HEK293 (cell line): ENCODE results near the gene ZFP3.

Experiments
- CTCF ChIA-PET: fragments of 350-600 bp; formaldehyde crosslinking; extraction: SDS; loops from one replicate; lab custom pipeline; 2021; ENCODE audit warnings: antibody characterized with exemption; lab: Yijun Ruan, JAX
- POLR2A ChIA-PET: fragments of 300-600 bp; formaldehyde crosslinking; extraction: SDS; loops from one replicate; lab custom pipeline; 2020; ENCODE audit warnings: antibody characterized with exemption, inconsistent platforms; lab: Yijun Ruan, JAX
- H3K27ac ChIP-seq: fragments of 200-500 bp; sonication (Bioruptor generic); 2 replicates; pipeline ENCODE4 v1.5.1; 2014; ENCODE audit warnings: low read depth, low read length, control low read depth, inconsistent platforms; ENCODE audit errors: extremely low read depth
- H3K36me3 ChIP-seq, 2 experiments: fragments of 200-500 bp in 1 of 2; sonication (Bioruptor generic) in 1 of 2; 1 replicate in 1 of 2; 2 replicates in 1 of 2; pipeline ENCODE4 v1.5.1; 2014 to 2017; ENCODE audit warnings: inconsistent platforms in 2 of 2, low read length in 2 of 2; ENCODE audit not compliant: control insufficient read depth in 2 of 2, insufficient read depth in 1 of 2
- H3K4me1 ChIP-seq: fragments of 200-500 bp; sonication (Bioruptor generic); 2 replicates; pipeline ENCODE4 v1.5.1; 2014; ENCODE audit warnings: mild to moderate bottlenecking, low read length, inconsistent platforms; ENCODE audit not compliant: control insufficient read depth, insufficient read depth
- H3K4me3 ChIP-seq: 2 replicates; pipeline ENCODE4 v1.5.1; 2011; ENCODE audit warnings: low read depth, mild to moderate bottlenecking, control low read depth, low read length, moderate library complexity
- H3K9me3 ChIP-seq: fragments of 200-500 bp; sonication (Bioruptor generic); 2 replicates; pipeline ENCODE4 v1.5.1; 2014; ENCODE audit warnings: low read depth, low read length, inconsistent platforms; ENCODE audit not compliant: control insufficient read depth, insufficient read depth
- FEZF1 ChIP-seq: fragments of 450-650 bp; formaldehyde crosslinking; IDR thresholded peaks from 2 replicates; pipeline ENCODE4 v1.5.1; 2016; ENCODE audit warnings: missing biosample characterization, missing genetic modification characterization
- IKZF3 ChIP-seq: fragments of 450-650 bp; IDR thresholded peaks from 2 replicates; pipeline ENCODE4 v1.5.0; 2018; ENCODE audit warnings: missing biosample characterization, mild to moderate bottlenecking, missing genetic modification characterization, moderate library complexity
- KLF8 ChIP-seq: fragments of 450-650 bp; formaldehyde crosslinking; IDR thresholded peaks from 2 replicates; pipeline ENCODE4 v1.5.1; 2016; ENCODE audit warnings: missing biosample characterization, missing genetic modification characterization
- MYNN ChIP-seq: fragments of 450-650 bp; formaldehyde crosslinking; IDR thresholded peaks from 2 replicates; pipeline ENCODE4 v1.5.1; 2016; ENCODE audit warnings: missing biosample characterization, missing genetic modification characterization, borderline replicate concordance
- MZF1 ChIP-seq: fragments of 450-650 bp; formaldehyde crosslinking; IDR thresholded peaks from 2 replicates; pipeline ENCODE4 v1.5.1; 2017; ENCODE audit warnings: missing biosample characterization, missing genetic modification characterization, borderline replicate concordance
- SP7 ChIP-seq: fragments of 450-650 bp; formaldehyde crosslinking; IDR thresholded peaks from 2 replicates; pipeline ENCODE4 v1.5.1; 2016; ENCODE audit warnings: missing biosample characterization, missing genetic modification characterization
- ZBTB17 ChIP-seq: fragments of 450-650 bp; formaldehyde crosslinking; IDR thresholded peaks from 2 replicates; pipeline ENCODE4 v1.5.1; 2016; ENCODE audit warnings: missing biosample characterization, missing genetic modification characterization
- ZBTB21 ChIP-seq: fragments of 450-650 bp; formaldehyde crosslinking; IDR thresholded peaks from 2 replicates; pipeline ENCODE4 v1.5.1; 2017; ENCODE audit warnings: missing biosample characterization, missing genetic modification characterization
- ZFP3 ChIP-seq: fragments of 450-650 bp; formaldehyde crosslinking; IDR thresholded peaks from 2 replicates; pipeline ENCODE4 v1.5.1; 2016; ENCODE audit warnings: low read depth, missing biosample characterization, missing genetic modification characterization
- ZNF112 ChIP-seq: fragments of 450-650 bp; formaldehyde crosslinking; IDR thresholded peaks from 2 replicates; pipeline ENCODE4 v1.5.0; 2017; ENCODE audit warnings: missing biosample characterization, missing genetic modification characterization
- ZNF138 ChIP-seq: fragments of 450-650 bp; formaldehyde crosslinking; IDR thresholded peaks from 2 replicates; pipeline ENCODE4 v1.5.1; 2016; ENCODE audit warnings: missing biosample characterization, missing genetic modification characterization, borderline replicate concordance
- ZNF221 ChIP-seq: fragments of 450-650 bp; formaldehyde crosslinking; IDR thresholded peaks from 2 replicates; pipeline ENCODE4 v1.5.1; 2017; ENCODE audit warnings: missing biosample characterization, missing genetic modification characterization, borderline replicate concordance
- ZNF24 ChIP-seq: fragments of 450-650 bp; formaldehyde crosslinking; IDR thresholded peaks from 2 replicates; pipeline ENCODE4 v1.5.1; 2016; ENCODE audit warnings: missing biosample characterization, missing genetic modification characterization
- ZNF354C ChIP-seq: fragments of 450-650 bp; formaldehyde crosslinking; IDR thresholded peaks from 2 replicates; pipeline ENCODE4 v1.5.1; 2016; ENCODE audit warnings: missing biosample characterization, missing genetic modification characterization, low read depth, borderline replicate concordance
- ZNF394 ChIP-seq: fragments of 450-650 bp; formaldehyde crosslinking; IDR thresholded peaks from 2 replicates; pipeline ENCODE4 v1.5.1; 2016; ENCODE audit warnings: missing biosample characterization, missing genetic modification characterization, mild to moderate bottlenecking, moderate library complexity, borderline replicate concordance
- ZNF521 ChIP-seq: fragments of 450-650 bp; formaldehyde crosslinking; IDR thresholded peaks from 2 replicates; pipeline ENCODE4 v1.5.1; 2017; ENCODE audit warnings: missing biosample characterization, mild to moderate bottlenecking, missing genetic modification characterization
- ZNF529 ChIP-seq: fragments of 450-650 bp; formaldehyde crosslinking; IDR thresholded peaks from 2 replicates; pipeline ENCODE4 v1.5.1; 2017; ENCODE audit warnings: missing genetic modification characterization, missing biosample characterization; ENCODE audit not compliant: insufficient replicate concordance
- ZNF585B ChIP-seq: fragments of 450-650 bp; formaldehyde crosslinking; IDR thresholded peaks from 2 replicates; pipeline ENCODE4 v1.5.1; 2016; ENCODE audit warnings: missing biosample characterization, missing genetic modification characterization
- ZNF658 ChIP-seq: fragments of 450-650 bp; formaldehyde crosslinking; IDR thresholded peaks from 2 replicates; pipeline ENCODE4; 2016; ENCODE audit warnings: missing biosample characterization, missing genetic modification characterization
- ZNF701 ChIP-seq: fragments of 450-650 bp; formaldehyde crosslinking; IDR thresholded peaks from 2 replicates; pipeline ENCODE4 v1.5.1; 2016; ENCODE audit warnings: missing biosample characterization, missing genetic modification characterization
- ZNF747 ChIP-seq: fragments of 450-650 bp; formaldehyde crosslinking; IDR thresholded peaks from 2 replicates; pipeline ENCODE4 v1.5.1; 2016; ENCODE audit warnings: missing biosample characterization, missing genetic modification characterization
- ZSCAN23 ChIP-seq: fragments of 450-650 bp; formaldehyde crosslinking; IDR thresholded peaks from 2 replicates; pipeline ENCODE4 v1.5.1; 2016; ENCODE audit warnings: missing biosample characterization, missing genetic modification characterization
- TF ChIP-seq, protein P1 (sequence below): fragments of 450-650 bp; formaldehyde crosslinking; IDR thresholded peaks from 2 replicates; pipeline ENCODE4 v1.5.1; 2016; ENCODE audit warnings: missing biosample characterization, missing genetic modification characterization
- TF ChIP-seq, protein P2 (sequence below): fragments of 450-650 bp; formaldehyde crosslinking; IDR thresholded peaks from 2 replicates; pipeline ENCODE4; 2016; ENCODE audit warnings: missing biosample characterization, missing genetic modification characterization
- TF ChIP-seq, protein P3 (sequence below): fragments of 450-650 bp; formaldehyde crosslinking; IDR thresholded peaks from 2 replicates; pipeline ENCODE4 v1.5.1; 2016; ENCODE audit warnings: missing biosample characterization, missing genetic modification characterization, borderline replicate concordance
- TF ChIP-seq, protein P4 (sequence below): fragments of 450-650 bp; formaldehyde crosslinking; IDR thresholded peaks from 2 replicates; pipeline ENCODE4 v1.5.1; 2017; ENCODE audit warnings: missing biosample characterization, missing genetic modification characterization

The ZFP3 gene

DNA sequence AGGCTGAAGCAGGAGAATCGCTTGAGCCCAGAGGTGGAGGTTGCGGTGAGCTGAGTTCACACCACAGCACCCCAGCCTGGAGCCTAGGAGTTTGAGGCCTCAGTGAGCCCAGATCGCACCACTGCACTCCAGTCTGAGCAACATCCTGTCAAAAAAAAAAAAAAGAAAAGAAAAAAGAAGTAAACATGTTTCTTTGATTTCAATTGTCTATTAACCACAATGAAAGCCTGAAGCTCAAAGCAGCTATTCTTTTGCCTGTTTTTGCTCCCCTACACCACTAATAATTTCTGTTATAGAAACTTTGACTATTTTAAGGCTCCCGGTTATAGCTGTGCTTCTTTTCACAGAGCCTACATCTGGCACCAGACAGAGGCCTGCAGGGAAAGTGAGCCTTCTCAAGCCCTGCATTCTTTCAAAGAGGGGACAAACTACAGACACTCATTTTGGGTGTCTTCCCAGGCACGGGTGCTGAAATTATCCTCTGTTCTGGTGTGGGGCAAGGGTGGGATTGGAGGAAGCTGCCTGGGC lies 28.9 kb upstream of the ZFP3 start (continued):
- TF ChIP-seq ZNF529 (tag by site-specific recombination) (no peak), ZNF354C (tag by site-specific recombination) (no peak), ZNF701 (no peak)
- TF ChIP-seq, protein P1, sequence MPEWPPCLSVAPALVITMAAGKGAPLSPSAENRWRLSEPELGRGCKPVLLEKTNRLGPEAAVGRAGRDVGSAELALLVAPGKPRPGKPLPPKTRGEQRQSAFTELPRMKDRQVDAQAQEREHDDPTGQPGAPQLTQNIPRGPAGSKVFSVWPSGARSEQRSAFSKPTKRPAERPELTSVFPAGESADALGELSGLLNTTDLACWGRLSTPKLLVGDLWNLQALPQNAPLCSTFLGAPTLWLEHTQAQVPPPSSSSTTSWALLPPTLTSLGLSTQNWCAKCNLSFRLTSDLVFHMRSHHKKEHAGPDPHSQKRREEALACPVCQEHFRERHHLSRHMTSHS (tag by site-specific recombination): no peak

DNA sequence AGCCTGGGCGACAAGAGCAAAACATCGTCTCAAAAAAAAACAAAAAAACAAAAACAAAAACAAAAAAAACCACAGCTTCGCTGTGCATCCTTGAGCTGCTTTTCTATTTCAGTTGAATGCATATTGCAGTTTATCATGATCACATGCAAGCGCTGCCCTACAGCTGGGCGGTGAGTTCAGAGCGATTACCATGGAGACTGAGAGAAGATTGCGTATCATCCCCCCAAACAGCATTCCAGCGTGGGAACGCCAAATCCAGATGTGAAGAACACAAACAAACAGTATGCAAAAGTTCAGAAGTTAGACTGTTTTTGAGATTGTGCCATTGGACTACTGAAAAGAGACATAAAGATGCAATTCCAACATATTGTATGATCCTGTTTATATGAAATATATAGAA lies 28.0 kb upstream of the ZFP3 start:
- ChIA-PET POLR2A (no interaction called here), CTCF (interaction anchor here (0.6 kb wide), 1 partner anchor 20 kb away, joined by 4 read pairs; no protein-coding TSS in a partner anchor)
- Histone ChIP-seq H3K9me3 (no peaks in the 10 kb centered on the region), H3K27ac (no peak overlapping the region), H3K4me3 (no peak overlapping the region), H3K4me1 (no peaks in the 10 kb centered on the region), H3K36me3 (no peaks in the 10 kb centered on the region)
- no peak for TF ChIP-seq ZNF24
- TF ChIP-seq ZBTB17 (tag by site-specific recombination): no peak
- no peak for TF ChIP-seq KLF8 (tag by site-specific recombination)
- no peak for TF ChIP-seq ZNF521
- no peak for TF ChIP-seq FEZF1
- TF ChIP-seq ZNF138: no peak
- TF ChIP-seq ZNF394: no peak
- TF ChIP-seq ZNF585B (tag by site-specific recombination): no peak
- TF ChIP-seq ZSCAN23 (tag by site-specific recombination): no peak
- TF ChIP-seq ZBTB21 (tag by site-specific recombination): no peak
- TF ChIP-seq ZNF221 (tag by site-specific recombination): no peak
- TF ChIP-seq, protein P2, sequence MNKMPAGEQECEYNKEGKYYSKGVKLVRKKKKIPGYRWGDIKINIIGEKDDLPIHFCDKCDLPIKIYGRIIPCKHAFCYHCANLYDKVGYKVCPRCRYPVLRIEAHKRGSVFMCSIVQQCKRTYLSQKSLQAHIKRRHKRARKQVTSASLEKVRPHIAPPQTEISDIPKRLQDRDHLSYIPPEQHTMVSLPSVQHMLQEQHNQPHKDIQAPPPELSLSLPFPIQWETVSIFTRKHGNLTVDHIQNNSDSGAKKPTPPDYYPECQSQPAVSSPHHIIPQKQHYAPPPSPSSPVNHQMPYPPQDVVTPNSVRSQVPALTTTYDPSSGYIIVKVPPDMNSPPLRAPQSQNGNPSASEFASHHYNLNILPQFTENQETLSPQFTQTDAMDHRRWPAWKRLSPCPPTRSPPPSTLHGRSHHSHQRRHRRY (tag by site-specific recombination): no peak
- TF ChIP-seq ZNF354C (tag by site-specific recombination): no peak
- TF ChIP-seq MYNN (tag by site-specific recombination): no peak
- TF ChIP-seq MZF1: no peak
- TF ChIP-seq ZNF658 (tag by site-specific recombination): no peak

DNA sequence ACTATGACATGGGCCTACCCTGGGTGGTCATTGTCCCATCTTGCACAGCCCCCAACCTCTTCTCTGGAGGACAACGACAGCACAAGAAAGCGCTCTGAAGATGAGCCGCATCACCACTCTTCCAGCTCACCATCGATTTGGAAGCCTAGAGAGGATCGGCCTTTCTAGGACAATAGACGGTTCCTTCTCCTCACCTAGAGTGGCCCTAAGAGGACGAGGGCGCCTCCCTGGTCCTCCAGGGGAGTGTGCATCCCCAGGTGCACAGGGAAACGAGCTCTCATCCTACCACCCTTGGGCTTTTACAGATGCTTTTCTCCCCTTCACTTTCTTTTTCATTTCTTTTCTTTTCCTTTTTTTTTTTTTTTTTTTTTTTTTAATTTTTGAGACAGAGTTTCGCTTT lies 22.7 kb upstream of the ZFP3 start:
- ChIA-PET POLR2A (no interaction called here), CTCF (interaction anchor here (0.5 to 1.6 kb wide), 4 partner anchors 11 to 931 kb away, joined by 3 read pairs; no protein-coding TSS in a partner anchor)
- no peaks in the 10 kb centered on the region for H3K4me1 ChIP-seq
- no peaks in the 10 kb centered on the region for H3K9me3 ChIP-seq
- TF ChIP-seq ZBTB17 (tag by site-specific recombination): no peak
- no peak for TF ChIP-seq ZFP3 (tag by site-specific recombination)
- TF ChIP-seq SP7 (tag by site-specific recombination): no peak
- TF ChIP-seq, protein P3, sequence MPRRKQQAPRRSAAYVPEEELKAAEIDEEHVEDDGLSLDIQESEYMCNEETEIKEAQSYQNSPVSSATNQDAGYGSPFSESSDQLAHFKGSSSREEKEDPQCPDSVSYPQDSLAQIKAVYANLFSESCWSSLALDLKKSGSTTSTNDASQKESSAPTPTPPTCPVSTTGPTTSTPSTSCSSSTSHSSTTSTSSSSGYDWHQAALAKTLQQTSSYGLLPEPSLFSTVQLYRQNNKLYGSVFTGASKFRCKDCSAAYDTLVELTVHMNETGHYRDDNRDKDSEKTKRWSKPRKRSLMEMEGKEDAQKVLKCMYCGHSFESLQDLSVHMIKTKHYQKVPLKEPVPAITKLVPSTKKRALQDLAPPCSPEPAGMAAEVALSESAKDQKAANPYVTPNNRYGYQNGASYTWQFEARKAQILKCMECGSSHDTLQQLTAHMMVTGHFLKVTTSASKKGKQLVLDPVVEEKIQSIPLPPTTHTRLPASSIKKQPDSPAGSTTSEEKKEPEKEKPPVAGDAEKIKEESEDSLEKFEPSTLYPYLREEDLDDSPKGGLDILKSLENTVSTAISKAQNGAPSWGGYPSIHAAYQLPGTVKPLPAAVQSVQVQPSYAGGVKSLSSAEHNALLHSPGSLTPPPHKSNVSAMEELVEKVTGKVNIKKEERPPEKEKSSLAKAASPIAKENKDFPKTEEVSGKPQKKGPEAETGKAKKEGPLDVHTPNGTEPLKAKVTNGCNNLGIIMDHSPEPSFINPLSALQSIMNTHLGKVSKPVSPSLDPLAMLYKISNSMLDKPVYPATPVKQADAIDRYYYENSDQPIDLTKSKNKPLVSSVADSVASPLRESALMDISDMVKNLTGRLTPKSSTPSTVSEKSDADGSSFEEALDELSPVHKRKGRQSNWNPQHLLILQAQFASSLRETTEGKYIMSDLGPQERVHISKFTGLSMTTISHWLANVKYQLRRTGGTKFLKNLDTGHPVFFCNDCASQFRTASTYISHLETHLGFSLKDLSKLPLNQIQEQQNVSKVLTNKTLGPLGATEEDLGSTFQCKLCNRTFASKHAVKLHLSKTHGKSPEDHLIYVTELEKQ (tag by site-specific recombination): no peak
- no peak for TF ChIP-seq ZNF112
- TF ChIP-seq, protein P4, sequence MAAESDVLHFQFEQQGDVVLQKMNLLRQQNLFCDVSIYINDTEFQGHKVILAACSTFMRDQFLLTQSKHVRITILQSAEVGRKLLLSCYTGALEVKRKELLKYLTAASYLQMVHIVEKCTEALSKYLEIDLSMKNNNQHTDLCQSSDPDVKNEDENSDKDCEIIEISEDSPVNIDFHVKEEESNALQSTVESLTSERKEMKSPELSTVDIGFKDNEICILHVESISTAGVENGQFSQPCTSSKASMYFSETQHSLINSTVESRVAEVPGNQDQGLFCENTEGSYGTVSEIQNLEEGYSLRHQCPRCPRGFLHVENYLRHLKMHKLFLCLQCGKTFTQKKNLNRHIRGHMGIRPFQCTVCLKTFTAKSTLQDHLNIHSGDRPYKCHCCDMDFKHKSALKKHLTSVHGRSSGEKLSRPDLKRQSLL (tag by site-specific recombination): no peak
- TF ChIP-seq ZNF747 (tag by site-specific recombination): no peak
- no peak for TF ChIP-seq IKZF3
- H3K36me3 ChIP-seq: no peaks in the 10 kb centered on the region
- no peak overlapping the region for H3K27ac ChIP-seq
- H3K4me3 ChIP-seq: no peak overlapping the region
